NCI-H446 treated with DMSO at 0.1 percent for 48 hours (cell line): ENCODE results near the gene IL1B.

Experiments
- DNase-seq: peaks from one replicate; lab custom pipeline; 2025; lab: John Stamatoyannopoulos, UW

IL1B gene

GRCh38 chr2:112803691-112804521 lies 32.7 kb downstream of the IL1B start:
- no peak for DNase-seq

DNA sequence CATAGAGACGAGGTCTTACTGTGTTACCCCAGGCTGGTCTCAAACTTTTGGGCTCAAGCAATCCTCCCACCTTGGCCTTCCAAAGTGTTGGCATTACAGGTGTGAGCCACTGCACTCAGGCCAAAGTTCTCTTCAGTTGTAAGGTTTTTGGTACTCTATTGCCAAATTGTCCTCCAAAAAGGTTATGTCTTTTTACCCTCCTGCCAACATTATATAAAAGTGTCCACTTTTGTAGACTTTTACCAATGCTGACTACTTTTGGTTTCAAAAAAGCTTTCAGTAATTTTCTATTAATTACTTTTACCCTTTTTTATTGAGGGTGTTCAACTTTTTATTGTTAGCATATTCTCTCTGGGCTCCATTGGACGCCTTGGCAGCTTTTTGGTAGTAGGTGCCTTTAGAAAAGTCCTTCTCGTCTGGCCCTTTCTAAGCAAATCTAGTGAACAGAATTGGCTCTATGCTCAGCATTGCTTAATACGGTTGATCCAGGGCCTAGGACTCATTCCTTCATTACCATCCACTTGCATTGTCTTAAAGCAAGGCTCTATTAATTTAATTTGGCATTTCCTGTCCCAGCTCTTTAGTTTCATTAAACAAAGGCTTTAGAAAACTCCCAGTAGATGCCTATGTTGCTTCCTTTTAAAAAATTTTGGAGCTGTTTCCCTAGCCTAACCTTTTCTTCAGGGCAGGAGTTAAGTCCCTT lies 35.5 kb downstream of the IL1B start:
- DNase-seq = no peak

DNA sequence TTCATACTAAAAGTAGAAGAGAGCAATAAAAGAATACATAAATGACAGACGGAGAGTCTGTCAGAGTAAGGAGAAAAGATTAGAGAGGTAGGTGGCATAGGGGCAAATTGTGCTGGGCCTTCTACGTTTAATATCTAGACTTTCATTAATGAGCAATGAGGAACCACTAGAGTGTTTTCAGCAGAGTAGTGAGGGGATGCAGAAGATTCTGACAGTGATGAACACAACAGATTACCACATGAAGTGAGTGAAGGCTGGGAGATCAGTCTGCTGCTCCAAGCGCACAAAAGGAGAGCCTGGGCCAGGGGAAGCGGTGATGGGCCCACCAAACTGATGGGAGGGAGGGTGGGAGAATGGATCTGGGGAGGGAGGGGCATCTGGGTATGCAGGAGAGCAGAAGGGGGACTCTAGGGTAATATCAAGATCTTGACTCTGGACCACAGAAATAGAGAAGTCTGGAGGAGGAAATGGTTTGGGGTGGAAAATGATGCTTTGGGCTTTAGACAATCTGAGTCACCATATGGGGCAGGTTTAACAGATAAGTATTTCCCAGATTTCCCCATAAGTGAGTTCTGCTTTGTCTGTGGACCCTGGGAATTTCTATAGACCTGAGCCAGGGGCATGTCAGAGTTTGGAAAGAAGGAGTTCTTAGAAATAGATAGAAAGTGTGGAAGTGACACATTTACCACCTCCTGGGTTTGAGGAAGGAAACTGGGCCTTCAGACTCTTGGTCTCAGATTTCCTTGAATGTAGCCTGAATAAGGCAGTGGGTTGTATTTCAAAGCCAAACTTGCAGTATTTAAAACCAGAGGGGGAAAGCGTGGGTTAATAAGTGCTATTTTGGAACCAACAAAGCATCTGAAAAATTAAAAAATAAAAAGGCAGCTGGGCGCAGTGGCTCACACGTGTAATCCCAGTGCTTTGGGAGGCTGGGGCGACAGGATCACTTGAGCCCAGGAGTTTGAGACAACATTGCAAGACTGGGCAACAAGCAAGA lies 37.3 kb downstream of the IL1B start:
- DNase-seq = no peak

DNA sequence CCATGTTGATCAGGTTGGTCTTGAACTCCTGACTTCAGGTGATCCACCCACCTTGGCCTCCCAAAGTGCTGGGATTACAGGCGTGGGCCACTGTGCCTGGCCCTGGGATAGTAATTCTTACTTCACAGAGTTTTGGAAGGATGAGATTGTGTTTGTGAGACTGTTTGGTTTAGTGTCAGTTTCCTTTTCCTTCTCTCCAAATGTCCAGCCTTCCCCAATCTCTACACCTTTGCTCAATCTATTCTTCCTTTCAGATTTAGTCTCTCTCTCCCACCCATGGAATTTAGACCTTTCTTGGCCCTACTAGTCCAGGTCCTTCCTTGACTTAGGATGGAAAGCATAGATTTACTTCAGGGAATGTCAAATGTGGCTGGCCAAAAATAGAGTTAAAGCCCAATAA lies 40.1 kb downstream of the IL1B start:
- DNase-seq = no peak

- DNase-seq = no peak
These were observed 40.8 kb downstream of the IL1B start for GRCh38 chr2:112795774-112796173.

DNA sequence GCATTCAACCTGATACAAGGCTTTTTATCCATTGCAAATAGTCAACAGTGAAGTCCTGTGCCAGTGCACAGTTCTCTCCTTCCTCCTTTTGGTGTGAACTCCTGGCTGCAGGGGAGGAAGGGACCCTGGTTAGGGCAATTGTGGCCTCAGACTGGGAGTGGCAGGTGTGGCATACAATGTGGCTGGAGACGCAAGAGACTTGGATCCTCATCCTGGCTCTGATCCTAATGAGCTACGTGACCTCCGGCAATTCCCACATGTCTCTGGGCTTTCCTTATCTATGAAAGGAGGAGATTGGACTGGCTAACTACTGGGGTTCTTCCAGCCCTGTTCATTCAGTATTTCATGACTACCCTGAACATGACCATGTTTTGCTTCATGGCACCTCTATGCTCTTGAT lies 41.7 kb downstream of the IL1B start:
- DNase-seq = no peak

DNA sequence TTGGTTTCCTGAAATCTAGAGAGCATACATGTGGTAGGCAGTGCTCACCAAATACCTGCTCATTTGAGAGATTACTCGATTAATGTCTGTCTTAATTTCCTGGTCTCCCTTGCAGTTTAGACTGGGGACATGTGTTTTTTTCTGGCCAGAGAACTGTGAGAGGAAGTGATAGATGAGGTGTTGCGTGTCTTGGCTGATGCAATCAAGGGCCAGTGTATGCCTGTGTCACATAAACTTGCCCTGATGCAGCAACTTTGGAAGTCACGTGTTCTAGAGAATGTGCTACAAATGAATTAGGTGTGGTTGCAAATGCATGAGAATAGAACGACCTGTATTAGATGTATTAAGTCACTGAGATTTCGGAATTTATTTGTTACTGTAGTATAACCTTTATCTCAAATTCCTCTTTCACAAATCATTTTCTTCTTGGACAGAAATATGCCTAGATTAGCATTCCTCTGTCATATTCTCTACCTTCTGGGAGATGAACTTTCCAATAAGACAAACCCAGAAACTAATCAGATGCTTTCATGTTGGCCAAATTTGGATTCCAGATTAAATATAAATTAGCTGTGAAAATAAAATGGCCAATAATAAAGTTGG lies 42.3 kb downstream of the IL1B start:
- DNase-seq = no peak

- no peak for DNase-seq
These were observed 43.1 kb downstream of the IL1B start for GRCh38 chr2:112793449-112793978.

DNA sequence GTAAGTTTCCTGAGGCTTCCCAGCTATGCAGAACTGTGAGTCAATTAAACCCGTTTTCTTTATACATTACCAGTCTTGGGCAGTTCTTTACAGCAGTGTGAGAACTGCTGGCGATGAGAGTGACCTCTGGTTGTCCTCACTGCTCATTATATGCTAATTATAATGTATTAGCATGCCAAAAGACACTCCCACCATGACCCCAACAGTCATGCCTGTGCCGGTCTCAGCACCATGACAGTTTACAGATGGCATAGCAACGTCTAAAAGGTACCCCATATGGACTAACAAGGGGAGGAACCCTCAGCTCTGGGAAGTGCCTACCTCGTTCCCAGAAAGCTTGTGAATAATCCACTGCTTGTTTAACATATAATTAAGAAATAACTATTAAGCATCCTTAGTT lies 44.2 kb downstream of the IL1B start:
- DNase-seq = no peak

DNA sequence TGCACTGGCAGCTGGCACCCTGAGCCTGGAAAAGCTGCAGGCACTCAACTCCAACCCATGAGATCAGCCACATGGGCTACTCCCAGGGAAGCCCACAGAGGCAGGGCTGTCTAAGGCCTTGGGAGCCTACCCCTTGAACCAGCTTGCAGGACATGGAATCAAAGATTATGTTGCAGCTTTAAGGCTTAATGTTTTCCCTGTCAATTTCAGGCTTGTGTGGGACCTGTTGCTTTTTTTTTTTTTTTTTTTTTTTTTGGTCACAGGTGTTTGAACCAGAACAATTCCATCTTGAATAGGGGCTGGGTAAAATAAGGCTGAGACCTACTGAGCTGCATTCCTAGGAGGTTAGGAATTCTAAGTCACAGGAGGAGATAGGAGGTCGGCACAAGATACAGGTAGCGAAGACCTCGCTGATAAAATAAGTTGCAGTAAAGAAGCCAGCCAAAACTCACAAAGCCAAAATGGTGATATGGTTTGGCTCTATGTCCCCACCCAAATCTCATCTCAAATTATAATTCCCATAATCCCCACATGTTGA lies 44.8 kb downstream of the IL1B start:
- no peak for DNase-seq

DNA sequence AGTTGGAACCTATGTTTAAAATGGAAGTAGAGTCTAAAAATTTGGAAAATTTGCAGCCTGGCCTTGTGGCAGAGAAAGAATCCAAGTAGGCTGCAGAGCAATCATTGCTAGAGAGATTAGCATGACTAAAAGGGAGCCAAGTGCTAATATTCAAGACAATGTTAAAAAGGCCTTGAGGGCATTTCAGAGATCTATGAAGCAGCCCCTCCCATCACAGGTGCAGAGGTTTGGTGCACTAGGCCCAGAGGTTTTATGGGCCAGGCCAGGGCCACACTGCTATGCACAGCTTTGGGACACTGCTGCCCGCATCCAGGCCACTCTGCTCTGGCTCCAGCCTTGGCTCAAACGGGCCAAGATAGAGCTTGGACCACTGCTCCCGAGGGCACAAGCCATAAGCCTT lies 45.6 kb downstream of the IL1B start:
- no peak for DNase-seq

GRCh38 chr2:112790305-112790704 lies 46.3 kb downstream of the IL1B start:
- no peak for DNase-seq

DNA sequence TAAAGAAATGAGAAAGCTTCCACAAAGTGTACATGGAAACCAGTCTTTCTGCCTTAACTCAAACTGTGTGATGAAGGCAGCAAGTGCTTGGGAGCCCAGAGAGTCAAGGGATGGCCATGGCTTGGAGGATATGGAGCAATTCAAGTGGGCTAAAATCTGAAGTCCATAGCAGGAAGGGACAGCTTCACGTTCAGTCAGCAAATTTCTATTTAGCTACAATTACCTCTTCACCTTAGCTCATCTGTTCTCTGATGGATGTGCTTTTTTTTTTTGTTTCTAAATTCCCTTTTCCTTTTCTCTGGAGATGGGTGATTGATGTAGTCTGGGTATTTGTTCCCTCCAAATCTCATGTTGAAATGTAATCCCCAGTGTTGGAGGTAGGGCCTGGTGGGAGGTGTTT lies 47.4 kb downstream of the IL1B start:
- no peak for DNase-seq

- DNase-seq = no peak
These were observed 47.9 kb downstream of the IL1B start for GRCh38 chr2:112788653-112789052.

GRCh38 chr2:112787729-112788393 lies 48.7 kb downstream of the IL1B start:
- DNase-seq = no peak

DNA sequence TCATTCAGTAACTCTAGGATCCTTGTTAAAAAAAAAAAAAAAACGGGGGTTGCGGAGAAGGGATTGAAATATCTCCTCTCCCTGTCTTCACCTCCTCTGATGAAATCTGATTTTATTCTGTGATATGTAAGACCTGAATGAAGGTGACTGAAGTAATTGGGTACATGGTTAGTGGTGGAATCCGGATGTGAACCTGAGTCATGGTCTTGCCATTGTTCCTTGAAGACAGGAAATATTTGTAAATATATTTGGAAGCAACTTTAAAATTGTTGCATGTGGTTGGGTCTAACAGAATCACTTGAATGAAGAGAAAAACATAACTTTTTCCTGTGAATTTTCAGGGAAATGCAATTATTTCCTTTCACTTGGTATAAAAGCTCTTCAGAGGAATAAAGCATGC lies 49.3 kb downstream of the IL1B start:
- no peak for DNase-seq

GRCh38 chr2:112784199-112785189 lies 52.1 kb downstream of the IL1B start, which contains the start of gene IL1A:
TSS of gene IL1A (minus strand) at chr2:112784493. CDS start at chr2:112783770, 723 bp downstream.
- no peak for DNase-seq

DNA sequence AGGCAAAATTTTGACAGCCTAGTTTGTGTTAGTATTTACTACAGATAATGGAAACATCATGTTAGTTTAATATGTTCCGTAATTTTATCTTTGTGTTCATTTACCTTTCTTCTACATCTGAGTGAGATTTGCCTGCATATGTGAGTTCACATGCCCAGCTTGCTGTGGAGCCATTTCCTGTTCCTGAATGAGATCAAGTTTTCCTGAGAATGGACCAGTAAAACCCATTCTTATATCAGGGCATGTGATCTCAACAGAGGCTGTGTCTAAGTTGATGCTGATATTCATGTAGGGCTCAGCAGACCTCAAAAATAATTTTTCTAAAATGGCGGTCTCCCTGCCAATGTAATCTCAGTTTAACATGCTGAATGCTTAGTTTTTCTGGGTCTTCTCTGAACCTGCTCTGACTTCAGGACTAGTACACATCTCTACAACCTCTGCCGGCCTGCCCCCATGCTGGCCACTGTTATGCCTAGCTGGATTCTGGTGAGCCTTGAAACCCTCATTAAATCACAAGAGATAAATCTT lies 53.3 kb downstream of the IL1B start:
- no peak for DNase-seq

GRCh38 chr2:112782234-112782799 lies 54.3 kb downstream of the IL1B start:
- DNase-seq = no peak
